Peyer's patch (tissue), 4 donors: Measurements from ENCODE around the gene GAS7.

Experiments
- POLR2A ChIP-seq, 2 donors: fragments of 450-650 bp; IDR thresholded peaks; one replicate each; pipeline ENCODE4 v1.5.1; 2017; ENCODE audit warnings: antibody characterized with exemption in 2 of 2, mild to moderate bottlenecking in 2 of 2, moderate library complexity in 2 of 2
- TF ChIP-seq, protein P1 (sequence below), 6 experiments: fragments of 450-650 bp in 4 of 6; fragments of 200-600 bp in 2 of 6; sonication (generic) in 1 of 6; IDR thresholded peaks; one replicate each; pipeline ENCODE4 v1.5.1; 2017 to 2019; ENCODE audit warnings: antibody characterized with exemption in 6 of 6, mild to moderate bottlenecking in 3 of 6, moderate library complexity in 1 of 6

GRCh38 chr17:9991796-9992195 is 206.6 kb downstream of the GAS7 start:
- TF ChIP-seq, protein P1, sequence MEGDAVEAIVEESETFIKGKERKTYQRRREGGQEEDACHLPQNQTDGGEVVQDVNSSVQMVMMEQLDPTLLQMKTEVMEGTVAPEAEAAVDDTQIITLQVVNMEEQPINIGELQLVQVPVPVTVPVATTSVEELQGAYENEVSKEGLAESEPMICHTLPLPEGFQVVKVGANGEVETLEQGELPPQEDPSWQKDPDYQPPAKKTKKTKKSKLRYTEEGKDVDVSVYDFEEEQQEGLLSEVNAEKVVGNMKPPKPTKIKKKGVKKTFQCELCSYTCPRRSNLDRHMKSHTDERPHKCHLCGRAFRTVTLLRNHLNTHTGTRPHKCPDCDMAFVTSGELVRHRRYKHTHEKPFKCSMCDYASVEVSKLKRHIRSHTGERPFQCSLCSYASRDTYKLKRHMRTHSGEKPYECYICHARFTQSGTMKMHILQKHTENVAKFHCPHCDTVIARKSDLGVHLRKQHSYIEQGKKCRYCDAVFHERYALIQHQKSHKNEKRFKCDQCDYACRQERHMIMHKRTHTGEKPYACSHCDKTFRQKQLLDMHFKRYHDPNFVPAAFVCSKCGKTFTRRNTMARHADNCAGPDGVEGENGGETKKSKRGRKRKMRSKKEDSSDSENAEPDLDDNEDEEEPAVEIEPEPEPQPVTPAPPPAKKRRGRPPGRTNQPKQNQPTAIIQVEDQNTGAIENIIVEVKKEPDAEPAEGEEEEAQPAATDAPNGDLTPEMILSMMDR (IDR thresholded peaks at IDR 0.05), result no peak
- TF ChIP-seq POLR2A (IDR thresholded peaks at IDR 0.05), result no peak
